HL-60 (cell line): ENCODE results near the gene PYHIN1.
A peak's percentile ranks its signal among the peaks of the same experiment; 100 is the strongest.

Experiments used
- CTCF ChIP-seq: IDR thresholded peaks from one replicate; pipeline ENCODE4 v1.5.1; 2011; ENCODE audit warnings: low read length, control low read depth, inconsistent platforms; ENCODE audit not compliant: insufficient read depth
- GABPA ChIP-seq: IDR thresholded peaks from 2 replicates; pipeline ENCODE4 v1.6.1; 2012; ENCODE audit warnings: low read depth
- POLR2AphosphoS5 ChIP-seq: IDR thresholded peaks from 2 replicates; pipeline ENCODE4 v1.6.1; 2012; ENCODE audit warnings: low read depth
- REST ChIP-seq: IDR thresholded peaks from 2 replicates; pipeline ENCODE4 v1.6.1; 2012; ENCODE audit warnings: low read depth; ENCODE audit not compliant: insufficient replicate concordance
- SPI1 ChIP-seq: IDR thresholded peaks from 2 replicates; pipeline ENCODE4 v1.6.1; 2012; ENCODE audit warnings: low read depth, mild to moderate bottlenecking, borderline replicate concordance

GRCh38 chr1:158951956-158952355 is 20.6 kb downstream of the PYHIN1 start:
- TF ChIP-seq POLR2AphosphoS5, result peak; percentile 83
- no peak for TF ChIP-seq CTCF
- TF ChIP-seq GABPA, result no peak; the same call in 1 of the 2 replicates
- no peak for TF ChIP-seq SPI1
- no peak for TF ChIP-seq REST
